ENCODE measurements around the gene KCTD2. TPM values are rescaled to one million over a fixed set of nuclear protein-coding genes. Genes with fewer than 3 reads are reported as not detected.

KCTD2 gene
- total RNA-seq, 1 donor from 2014 or later, result 18.7 TPM

DNA sequence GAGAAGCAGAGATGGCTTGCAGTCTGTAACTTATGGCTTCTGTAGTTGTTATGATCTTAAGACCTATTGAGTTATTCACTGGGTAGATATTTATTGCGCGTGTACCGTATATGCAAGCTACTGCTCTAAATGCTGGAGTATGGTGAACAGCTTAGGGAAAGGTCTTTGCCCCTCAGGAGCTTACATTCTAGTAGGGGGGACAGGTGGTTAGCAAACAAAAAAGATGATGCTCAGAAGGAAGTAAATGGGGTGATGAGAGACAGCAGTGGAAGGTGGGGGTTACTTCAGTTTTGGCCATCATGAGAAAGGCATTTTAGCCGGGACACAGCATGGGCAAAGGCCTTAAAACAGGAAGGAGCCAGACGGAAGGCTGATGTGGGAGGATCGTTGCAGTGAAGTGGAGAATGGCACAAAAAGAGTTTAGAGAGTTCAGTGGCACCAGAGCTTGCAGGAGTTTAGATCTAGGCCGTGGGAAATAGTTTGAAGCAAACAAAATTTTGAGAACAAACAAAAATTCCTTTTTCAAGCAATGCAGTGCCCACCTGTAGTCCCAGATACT lies 64.8 kb downstream of the KCTD2 start:
- Mint-ChIP-seq H3K27ac (peak overlapping the region; percentile 80), H3K4me3 (peak overlapping the region; percentile 94), H3K36me3 (ENCODE audit: low read depth) (peaks cover 18% of the 10 kb centered on the region), H3K4me1 (peaks cover 34% of the 10 kb centered on the region), H3K9me3 (no peaks in the 10 kb centered on the region), H3K27me3 (no peaks in the 10 kb centered on the region)
- no peak for DNase-seq
- intact Hi-C loops (cut with micrococcal nuclease), result loop anchor here (5.0 to 10.0 kb wide), 2 partner anchors 40 to 147 kb away; partner anchors contain the start of gene JPT1

DNA sequence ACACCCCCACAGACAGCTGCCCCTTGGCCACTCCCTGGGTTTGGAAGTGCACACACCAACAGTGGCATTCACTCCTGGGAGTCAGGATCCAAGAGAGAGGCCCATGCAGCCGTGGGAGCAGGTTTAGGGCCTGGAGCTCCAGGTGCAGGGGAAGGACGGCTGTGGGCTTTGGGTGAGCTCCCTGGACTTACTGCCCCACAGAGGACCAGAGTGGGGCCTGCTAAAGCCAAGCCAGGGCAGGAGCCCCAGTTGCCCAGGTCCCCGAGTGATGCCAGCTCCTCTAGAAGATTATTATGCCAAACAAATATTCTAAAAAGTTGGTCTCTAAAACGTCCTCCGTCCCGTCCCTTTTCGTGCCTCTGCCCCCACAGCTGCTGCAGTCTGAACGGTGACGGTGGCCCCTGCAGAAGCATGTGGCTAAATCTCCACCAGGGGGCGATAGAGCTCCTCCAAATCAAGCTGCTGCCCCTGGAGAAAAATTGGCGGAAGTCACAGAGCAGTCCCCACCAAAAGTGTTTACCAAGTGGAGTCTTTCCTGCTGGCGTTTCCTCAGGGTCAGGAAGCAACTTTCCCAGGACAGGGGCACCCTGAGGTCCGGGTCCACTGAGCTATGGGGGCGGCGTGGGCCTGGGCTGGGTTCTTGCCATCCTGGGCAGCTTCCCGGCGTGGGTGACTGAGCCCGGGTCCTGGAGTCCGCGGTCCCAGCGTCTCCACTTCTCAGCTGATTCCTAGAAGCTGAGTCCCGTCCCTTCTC lies 67.0 kb downstream of the KCTD2 start:
- H3K4me1 Mint-ChIP-seq, result peaks cover 33% of the 10 kb centered on the region
- no peaks in the 10 kb centered on the region for H3K9me3 Mint-ChIP-seq
- peaks cover 28% of the 10 kb centered on the region for H3K36me3 Mint-ChIP-seq (ENCODE audit: low read depth)
- peak overlapping the region; percentile 89 for H3K4me3 Mint-ChIP-seq
- DNase-seq, result peak; percentile 96
- no peaks in the 10 kb centered on the region for H3K27me3 Mint-ChIP-seq
- intact Hi-C loops (cut with micrococcal nuclease), result loop anchor here (1.0 to 10.0 kb wide), 5 partner anchors 17 to 149 kb away; partner anchors contain the start of genes JPT1 and NT5C
- H3K27ac Mint-ChIP-seq, result peak overlapping the region; percentile 90

DNA sequence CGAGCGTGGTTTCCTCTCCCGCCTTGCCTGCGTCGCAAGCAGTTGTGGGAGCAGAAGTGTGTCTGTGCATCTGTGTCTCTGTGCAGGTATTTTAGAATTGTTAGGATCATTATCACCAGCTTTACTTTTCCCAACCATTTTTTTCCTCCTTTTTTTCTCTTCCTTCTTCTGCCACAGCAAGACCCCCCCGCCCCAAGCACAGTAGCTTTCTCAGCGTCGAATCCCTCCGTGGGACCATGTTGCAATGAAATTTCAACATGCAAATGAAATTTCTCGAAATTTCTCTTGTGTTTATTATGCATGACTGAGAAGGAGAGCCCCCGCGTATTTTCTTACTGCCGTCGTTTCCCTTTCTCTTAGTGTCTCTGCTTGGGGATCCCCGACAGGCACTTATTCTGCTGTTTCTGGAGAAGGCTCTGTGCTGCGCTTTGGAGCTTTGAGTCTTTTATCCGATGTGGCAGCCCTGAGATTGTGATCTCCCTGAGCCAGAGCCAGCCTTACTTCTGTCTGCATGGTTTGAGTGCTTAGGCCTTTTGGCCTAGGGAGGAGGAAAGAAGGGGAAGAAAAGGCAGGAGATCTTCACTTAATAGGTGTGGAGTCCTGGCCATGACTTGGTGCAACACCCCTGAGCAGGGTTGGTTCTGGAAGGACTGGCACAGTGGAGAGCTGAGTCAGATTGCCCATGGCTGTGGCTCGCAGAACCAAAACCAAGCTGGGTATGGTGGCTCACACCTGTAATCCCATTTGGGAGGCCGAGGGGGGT lies 67.7 kb downstream of the KCTD2 start:
- peaks cover 33% of the 10 kb centered on the region for H3K4me1 Mint-ChIP-seq
- H3K27ac Mint-ChIP-seq, result peak overlapping the region; percentile 90
- intact Hi-C loops (cut with micrococcal nuclease), result loop anchor here (1.0 to 10.0 kb wide), 5 partner anchors 16 to 150 kb away; partner anchors contain the start of genes JPT1 and NT5C
- DNase-seq, result no peak
- no peaks in the 10 kb centered on the region for H3K27me3 Mint-ChIP-seq
- H3K36me3 Mint-ChIP-seq (ENCODE audit: low read depth), result peaks cover 30% of the 10 kb centered on the region
- peak overlapping the region; percentile 89 for H3K4me3 Mint-ChIP-seq
- H3K9me3 Mint-ChIP-seq, result no peaks in the 10 kb centered on the region

Other genes starting within 250 kb of the KCTD2 start
- 0.05 and 0.19 TPM in 2 replicates for gene GRIN2C, start 187.3 kb upstream of the KCTD2 start, total RNA-seq
- 18.8 and 20.5 TPM in 2 replicates for gene FDXR, start 174.2 kb upstream of the KCTD2 start, total RNA-seq
- not detected in 2 replicates for gene FADS6, start 153.6 kb upstream of the KCTD2 start, total RNA-seq
- not detected in 2 replicates for gene USH1G, start 124.0 kb upstream of the KCTD2 start, total RNA-seq
- gene OTOP2, start 123.0 kb upstream of the KCTD2 start, total RNA-seq, result not detected in 2 replicates
- not detected in 2 replicates for gene OTOP3, start 111.3 kb upstream of the KCTD2 start, total RNA-seq
- gene HID1, start 74.5 kb upstream of the KCTD2 start, total RNA-seq, result 0.17 TPM in 1 of 2 replicates, not detected in the other
- gene CDR2L, start 59.6 kb upstream of the KCTD2 start, total RNA-seq, result 1.4 and 1.8 TPM in 2 replicates
- gene MRPL58, start 34.6 kb upstream of the KCTD2 start, total RNA-seq, result 73.3 and 74.3 TPM in 2 replicates
- gene ATP5PD, start 256 bp upstream of the KCTD2 start, total RNA-seq, result 158 and 161 TPM in 2 replicates
- gene SLC16A5, start 40.7 kb downstream of the KCTD2 start, total RNA-seq, result 6.8 and 7.2 TPM in 2 replicates
- 11.2 and 12.0 TPM in 2 replicates for gene ARMC7, start 62.7 kb downstream of the KCTD2 start, total RNA-seq
- 76.5 and 84.7 TPM in 2 replicates for gene NT5C, start 84.5 kb downstream of the KCTD2 start, total RNA-seq
- gene JPT1, start 107.3 kb downstream of the KCTD2 start, total RNA-seq, result 271 and 292 TPM in 2 replicates
- 658 and 659 TPM in 2 replicates for gene SUMO2, start 135.7 kb downstream of the KCTD2 start, total RNA-seq
- 125 and 136 TPM in 2 replicates for gene NUP85, start 158.5 kb downstream of the KCTD2 start, total RNA-seq
- 84.2 and 86.9 TPM in 2 replicates for gene GGA3, start 214.4 kb downstream of the KCTD2 start, total RNA-seq
- 121 and 127 TPM in 2 replicates for gene MRPS7, start 214.7 kb downstream of the KCTD2 start, total RNA-seq
- gene MIF4GD, start 224.0 kb downstream of the KCTD2 start, total RNA-seq, result 45.9 and 48.7 TPM in 2 replicates
- 131 and 132 TPM in 2 replicates for gene SLC25A19, start 242.2 kb downstream of the KCTD2 start, total RNA-seq